CD4-positive, alpha-beta T cell treated with Interleukin-2 at 100 ng/mL for 4 hours (primary cell): ENCODE results near the gene SERPINA9.
"Not testable (repeated sequence)": the region's sequence is repeated elsewhere in the genome, so short reads cannot be mapped to it uniquely, and the experiment has no call there.

ENCODE experiments used
- DNase-seq: peaks from one replicate; pipeline ENCODE4 v3.0.0-alpha.2; 2020; ENCODE audit warnings: low spot score

SERPINA9 gene

DNA sequence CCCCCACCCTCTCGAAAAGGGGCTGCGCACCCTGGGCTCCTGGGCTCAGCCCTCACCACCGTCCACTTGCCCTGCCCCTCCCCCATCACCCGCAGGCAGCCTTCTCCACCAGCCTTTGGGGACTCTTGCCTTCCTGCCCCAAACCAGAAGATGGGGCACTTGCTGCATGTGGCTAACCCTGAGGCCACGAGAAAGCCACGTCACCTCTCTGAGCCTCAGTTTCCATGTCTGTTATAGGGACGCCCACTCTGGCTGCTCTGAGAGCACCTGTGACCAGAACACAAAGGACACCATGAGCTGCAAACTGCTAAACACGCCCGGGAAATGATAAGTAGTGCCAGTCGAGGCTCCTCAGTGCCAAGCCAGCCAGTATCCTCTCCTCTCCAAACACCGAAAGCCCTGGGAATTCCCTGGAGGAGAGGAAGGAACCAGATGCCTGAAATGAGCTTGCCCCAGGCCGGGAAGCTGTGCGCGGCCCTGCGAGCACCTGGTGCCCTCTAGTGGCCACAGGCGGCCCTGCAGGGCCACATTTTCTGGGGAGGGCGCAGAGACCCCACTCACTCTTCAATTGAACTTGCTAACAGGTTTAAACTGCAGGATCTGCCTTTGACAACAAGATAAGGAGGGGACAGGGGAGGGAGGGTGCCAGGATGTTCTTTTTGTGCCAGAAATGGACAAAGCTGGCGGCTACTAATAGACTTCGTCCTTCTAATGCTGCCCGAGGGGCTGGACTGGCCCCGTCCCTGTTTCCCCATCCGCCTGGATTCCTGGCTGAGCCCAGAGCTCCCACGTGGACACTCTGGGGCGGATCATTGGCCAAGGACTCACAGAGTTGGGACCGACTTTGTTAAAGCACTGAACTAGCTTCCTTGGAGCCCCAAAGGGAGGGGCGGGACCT lies 10.2 kb upstream of the SERPINA9 start:
- DNase-seq, result peak; percentile 27

DNA sequence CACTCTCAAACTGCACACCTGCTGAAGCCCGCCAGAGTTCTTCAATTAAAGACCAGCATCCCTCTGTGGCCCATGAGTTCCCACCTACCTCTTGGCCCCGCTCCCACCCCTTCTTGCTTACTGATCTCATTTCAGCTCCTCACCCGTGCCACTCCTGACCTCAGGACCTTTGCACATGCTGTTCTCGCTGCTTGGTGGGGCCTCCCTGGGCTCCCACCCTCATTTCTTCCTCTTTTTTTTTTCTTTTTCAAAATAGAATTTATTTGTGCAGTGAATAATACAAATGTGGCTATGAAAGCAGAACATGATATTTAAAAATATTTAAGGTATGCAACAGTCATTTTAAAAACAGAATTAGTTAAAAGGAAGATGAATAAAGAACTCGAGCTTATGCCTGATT lies 8.5 kb upstream of the SERPINA9 start:
- no peak for DNase-seq

DNA sequence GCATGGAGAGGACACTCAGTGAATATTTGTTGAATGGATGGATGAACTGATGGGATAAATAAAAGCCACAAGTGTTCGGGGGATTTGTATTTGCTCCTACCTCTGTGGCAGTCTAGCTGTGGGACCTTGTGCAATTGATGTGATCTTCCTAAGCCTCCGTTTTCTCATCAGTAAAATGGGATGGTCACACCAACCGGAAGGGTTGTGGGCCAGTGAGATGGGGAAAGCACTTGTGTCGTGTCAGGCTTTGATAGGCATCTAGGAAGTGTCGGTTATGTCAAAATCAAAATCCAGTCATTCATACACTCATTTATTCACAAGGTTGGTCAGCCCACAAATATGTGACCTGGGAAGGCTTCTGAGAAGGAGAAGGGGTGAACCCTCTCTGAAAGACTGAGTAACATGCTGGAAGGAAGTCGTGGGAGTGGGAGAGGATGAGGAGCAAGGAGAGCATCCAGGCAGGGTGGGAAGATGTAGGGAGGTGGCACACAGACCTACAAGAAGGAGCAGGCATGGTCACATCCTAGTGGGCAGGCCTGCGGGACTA lies 7.8 kb upstream of the SERPINA9 start:
- no peak for DNase-seq

DNA sequence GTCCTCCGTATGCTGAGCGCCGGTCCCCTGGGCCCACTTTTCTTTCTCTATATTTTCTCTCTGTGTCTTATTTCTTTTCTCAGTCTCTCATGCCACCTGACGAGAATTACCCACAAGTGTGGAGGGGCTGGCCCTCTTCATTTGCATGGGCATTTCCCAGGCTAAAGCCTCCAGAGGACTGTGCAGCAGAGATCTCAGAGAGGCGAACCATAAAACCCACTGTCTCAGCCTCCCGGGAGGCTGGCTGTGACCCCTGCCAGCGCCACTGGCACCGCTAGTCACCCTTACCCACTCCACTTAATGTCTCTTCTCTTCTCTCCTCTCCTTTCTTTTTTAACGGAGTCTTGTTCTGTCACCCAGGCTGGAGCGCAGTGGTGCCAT lies 7.1 kb upstream of the SERPINA9 start:
- no peak for DNase-seq

DNA sequence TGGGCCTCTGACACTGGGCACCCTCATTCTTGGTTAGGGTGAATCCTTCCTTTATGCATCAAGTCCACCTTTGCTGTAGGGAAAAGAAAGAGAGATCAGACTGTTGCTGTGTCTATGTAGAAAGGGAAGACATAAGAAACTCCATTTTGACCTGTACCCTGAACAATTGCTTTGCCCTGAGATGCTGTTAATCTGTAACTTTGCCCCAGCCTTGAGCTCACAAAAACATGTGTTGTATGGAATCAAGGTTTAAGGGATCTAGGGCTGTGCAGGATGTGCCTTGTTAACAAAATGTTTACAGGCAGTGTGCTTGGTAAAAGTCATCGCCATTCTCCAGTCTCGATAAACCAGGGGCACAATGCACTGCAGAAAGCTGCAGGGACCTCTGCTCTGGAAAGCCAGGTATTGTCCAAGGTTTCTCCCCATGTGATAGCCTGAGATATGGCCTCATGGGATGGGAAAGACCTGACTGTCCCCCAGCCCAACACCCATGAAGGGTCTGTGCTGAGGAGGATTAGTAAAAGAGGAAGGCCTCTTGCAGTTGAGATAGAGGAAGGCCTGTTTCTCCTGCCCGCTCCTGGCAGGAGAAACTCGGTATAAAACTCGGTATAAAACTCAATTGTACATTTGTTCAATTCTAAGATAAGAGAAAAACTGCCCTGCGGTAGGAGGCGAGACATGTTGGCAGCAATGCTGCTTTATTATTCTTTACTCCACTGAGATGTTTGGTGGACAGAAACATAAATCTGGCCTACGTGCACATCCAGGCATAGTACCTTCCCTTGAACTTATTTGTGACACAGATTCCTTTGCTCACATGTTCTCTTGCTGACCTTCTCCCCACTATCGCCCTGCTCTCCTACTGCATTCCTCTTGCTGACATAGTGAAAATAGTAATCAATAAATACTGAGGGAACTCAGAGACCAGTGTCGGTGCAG lies 6.4 kb upstream of the SERPINA9 start:
- not testable (repeated sequence) for DNase-seq

DNA sequence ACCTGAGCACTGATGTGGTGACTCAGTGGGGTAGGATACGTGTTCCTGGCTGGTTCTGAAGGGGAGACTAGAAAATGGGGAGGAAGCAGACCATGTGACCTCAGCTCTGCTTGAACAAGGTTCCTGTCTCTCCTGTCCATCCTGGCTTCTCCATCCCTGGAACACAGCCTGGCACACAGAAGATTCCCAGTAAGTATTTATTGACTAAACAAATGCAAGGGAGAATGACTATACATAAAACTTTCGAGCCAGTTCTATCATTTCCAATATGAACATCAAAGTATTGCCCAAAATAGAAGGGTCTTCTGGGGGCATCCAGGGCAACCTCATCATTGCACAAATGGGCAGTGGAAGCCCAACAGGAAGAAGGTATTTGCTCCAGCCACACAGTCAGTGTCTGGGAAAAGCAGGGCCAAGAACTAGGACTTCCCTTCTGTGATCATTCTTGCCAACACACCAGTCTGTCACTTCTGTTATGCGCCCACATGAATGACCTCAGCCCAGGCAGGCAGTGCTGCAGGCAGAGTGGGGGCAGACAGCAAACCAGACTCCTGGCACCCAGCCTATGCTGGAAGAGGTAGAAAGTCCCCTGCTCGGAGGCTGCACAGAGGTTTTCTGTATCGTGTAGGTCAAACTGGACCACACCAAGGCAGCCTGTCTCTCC lies 5.6 kb upstream of the SERPINA9 start:
- no peak for DNase-seq

DNA sequence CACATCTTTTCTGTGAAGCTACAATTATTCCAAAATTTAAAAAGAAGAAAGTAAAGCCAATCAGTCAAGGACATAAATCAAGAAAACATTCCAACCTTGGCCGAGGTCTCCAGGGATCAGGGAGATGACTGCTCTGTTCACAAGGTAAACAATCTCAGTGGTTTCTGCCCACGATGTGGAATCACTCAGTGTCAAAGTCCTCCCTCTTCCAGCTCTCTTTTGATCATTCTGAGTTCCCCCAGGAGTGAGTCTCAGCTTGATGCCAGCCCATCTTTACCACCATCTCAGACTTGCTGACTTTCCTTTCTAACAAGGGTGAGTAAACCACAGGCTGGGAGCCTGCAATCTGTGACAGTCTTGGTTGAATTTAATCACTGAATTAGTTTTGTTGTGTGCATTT lies 4.8 kb upstream of the SERPINA9 start:
- DNase-seq, result no peak

DNA sequence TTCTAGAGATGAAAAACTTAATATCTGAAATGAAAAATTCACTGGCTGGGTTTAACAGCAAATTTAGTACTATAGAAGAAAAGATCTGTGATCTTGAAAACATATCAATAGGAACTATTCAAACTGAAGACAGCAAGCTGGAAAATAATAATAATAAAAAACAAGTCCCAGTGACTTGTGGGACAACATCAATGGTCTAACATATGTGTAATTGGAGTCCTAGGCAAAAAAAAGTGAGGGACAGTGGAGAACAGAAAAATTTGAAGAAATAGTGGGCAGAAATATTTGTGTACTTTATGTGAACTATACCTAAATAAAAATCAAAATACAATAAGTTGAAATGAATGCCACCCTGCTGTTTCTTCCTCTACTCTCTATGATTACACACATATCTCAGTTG lies 2.4 kb upstream of the SERPINA9 start:
- no peak for DNase-seq

DNA sequence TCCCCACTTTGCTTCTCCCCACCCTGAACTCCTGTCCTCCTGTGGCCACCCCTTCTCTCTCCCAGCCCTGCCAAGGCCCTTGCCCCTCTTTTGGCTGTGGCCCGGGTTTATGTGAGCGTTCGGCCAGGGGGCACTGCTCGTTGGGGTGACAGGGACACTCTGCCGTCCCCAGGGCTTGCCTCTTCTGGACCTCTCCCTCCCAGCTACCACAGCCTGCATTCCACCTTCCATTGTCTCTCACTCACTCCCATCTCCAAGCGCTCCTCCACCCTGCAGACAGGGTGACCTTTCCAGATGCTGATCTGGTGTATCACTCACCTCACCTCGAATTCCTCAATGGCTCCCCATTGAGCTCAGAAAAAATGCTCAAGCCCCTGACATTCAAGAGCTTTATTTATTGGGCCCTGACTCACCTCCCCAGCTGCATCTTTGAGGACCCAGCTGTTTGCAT lies 1.4 kb downstream of the SERPINA9 start:
- no peak for DNase-seq

DNA sequence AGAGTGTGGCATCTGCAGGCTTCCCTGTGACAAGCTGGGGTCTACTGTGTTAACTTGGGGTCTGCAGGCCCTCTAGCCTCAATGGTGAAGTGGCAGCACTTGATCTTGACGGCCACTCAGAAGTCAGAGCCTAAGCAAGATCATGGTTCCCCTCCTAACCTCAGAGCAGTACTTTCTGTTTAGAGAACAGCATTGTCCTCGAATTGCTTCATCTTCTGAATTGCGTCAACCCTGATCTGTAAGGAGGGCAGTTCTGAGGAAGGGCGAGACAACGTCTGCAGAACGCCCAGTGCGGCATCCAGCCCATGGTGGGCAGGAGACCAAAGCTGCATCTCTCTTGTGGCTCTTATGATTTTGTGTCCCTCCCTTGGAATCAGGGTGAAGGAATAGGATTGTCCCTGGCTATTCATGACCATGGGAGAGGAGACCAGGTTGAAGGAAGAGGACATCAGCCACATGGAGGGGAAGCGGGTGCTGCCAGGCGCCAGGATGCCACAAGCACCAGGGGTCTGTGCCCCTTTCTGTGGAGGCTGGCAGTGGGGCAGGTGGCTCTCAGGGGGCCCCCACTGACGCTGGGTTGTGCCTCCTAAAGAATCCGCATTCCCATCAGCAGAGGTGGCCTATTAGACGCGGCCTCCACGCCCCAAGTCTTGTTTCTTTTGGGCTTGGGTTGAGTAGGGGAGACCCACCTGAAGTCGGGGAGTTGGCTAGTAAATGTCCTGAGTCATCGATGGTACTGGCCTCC lies 2.2 kb downstream of the SERPINA9 start:
- DNase-seq, result no peak

DNA sequence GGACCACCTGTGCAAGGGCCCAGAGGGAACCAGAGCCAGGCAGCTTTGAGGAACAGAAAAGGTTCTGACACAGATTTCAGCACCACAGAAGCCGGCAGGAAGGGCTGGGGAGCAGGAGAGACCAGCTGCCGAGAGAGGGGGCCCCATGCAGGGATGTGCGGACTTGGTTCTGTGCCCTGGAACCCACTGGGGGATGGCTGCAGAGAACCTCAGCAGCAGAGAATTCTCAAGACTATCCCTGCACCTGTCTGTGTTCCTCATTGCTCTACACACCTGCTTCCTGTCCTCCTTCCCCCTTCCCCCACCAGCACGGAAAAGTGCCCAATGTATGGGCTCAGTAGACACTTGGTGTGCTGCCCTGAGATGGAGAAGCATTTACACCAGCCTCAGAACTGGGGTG lies 3.2 kb downstream of the SERPINA9 start:
- no peak for DNase-seq

DNA sequence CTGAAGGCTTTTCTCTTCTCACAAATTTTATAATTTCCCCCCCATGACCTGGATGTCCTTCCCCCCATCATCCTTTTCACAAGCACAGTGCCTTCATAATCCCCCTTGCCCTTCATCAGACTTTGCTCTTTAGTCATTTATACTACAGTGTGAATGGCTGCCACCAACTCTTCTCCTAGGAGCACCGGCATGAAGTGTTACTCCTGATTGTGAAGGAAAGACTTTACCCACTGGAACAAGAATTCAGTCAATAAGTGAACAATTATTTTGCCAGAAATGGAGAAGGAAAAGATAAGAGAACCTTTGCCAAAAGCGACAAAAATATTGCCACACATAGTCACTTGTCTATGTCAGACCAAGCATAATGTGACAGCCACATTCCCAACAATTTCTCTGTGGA lies 5.0 kb downstream of the SERPINA9 start:
- DNase-seq, result no peak

DNA sequence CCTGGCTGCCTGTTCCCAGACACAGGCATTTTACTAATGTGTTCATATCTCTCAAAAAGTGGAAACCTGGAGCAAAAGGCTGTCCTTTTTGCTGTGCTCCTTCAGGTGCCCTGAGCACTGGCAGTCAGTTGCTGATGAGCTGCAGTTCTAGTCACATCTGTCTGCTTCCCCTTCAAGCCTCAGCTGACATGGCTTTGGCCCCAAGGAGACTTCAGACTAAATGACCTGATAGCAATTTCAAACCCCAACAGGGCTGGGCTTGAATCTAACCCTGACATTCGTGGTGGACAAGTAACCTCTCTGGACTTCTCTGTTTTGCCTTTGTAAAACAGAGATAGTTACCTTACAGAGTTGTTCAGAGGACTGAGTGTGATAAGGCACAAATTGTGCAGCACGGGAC lies 5.7 kb downstream of the SERPINA9 start:
- no peak for DNase-seq

DNA sequence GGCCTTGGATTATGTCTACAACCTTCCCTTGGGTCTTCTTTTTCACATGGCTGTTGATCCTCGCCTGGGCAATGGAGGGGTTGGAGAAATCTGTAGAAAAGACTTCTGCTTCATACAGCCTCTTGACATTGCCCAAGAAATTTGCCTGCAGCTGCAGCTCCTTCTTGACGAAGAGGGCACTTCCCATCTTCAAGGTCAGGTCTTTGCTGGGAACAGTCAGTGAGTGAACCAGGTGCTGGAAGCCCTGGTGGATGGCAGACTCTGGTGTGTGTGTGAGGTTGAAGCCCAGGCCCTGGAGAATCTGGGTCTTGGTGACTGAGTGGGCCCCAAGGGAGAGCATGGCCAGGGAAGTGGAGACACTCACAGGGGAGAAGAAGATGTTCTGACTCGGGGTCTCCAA lies 6.7 kb downstream of the SERPINA9 start:
- no peak for DNase-seq

DNA sequence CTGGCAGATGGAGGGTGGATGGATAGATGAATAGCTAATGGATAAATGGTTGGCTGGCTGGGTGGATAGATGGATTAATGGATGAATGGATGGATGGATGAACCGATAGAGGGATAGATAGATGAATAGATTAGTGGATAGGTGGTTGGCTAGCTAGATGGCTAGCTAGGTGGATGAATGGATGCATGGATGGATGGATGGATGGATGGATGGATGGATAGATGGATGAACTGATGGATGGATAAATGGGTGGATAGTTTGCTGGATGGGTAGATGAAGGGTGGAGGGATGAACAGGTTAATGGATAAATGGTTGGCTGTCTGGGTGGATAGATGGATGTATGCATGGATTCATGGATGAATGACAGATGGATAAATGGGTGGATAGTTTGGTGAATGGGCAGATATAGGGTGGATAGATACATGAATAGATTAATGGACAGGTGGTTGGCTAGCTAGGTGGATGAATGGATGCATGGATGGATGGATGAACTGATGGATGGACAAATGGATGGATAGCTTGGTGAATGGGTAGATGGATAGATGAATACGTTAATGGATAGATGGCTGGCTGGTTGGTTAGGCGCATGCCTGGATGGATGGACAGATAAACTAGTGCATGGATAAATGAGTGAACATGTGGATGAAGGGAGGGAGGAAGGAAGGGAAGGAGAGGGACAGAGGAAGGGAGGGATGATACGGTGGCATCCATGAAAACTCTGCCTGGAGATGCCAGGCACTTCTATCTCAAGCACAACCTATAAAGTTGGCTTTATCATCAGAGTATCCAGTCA lies 8.1 kb downstream of the SERPINA9 start:
- no peak for DNase-seq

DNA sequence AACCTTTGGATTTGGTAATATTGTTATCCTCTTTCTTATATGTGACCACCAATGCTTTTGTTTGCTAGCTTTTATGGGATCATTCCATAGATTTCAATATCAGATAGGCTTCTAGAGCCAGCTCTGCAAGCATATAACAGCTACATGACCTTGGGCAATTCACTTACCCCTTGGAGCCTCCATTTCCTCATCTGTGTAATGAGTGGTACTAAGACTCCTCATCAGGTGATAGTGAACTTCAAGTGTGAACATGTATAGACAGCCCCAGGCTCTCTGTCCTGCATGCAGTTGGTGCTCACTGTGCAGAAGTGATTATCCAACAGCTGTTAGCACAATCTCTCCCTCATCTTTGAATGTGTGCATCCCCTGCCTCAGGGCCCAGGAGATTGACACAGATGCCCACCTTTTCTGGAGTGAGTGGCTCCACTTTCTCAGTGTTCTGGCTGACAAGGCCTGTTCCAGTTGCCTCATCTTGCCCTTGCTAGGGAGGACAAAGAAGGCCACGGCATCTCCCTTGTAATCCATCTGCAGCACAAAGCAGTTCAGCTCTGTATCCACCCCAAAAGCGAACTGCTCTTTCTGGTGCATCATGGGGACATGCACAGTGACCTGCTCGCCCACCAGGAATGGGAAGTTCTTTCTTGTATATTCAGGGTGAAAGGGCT lies 9.2 kb downstream of the SERPINA9 start:
- no peak for DNase-seq

DNA sequence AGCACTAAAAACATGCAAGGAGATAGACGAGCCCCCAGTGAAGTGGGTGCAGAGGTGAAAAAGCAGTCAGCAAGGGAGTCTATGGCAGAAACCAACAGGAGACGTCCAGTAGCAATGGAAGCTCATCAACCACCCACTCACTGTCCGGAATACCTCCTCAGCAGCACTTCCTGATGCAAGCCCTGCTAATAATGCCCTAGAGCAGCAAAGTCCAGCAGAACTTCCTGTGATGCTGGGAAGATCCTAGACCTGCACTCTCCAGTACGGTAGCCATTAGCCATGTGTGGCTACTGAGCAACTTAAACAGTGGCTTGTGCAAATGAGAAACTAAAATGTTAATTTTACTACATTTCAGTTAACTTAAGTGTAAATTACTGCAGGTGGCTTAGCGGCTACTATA lies 11.0 kb downstream of the SERPINA9 start:
- no peak for DNase-seq

DNA sequence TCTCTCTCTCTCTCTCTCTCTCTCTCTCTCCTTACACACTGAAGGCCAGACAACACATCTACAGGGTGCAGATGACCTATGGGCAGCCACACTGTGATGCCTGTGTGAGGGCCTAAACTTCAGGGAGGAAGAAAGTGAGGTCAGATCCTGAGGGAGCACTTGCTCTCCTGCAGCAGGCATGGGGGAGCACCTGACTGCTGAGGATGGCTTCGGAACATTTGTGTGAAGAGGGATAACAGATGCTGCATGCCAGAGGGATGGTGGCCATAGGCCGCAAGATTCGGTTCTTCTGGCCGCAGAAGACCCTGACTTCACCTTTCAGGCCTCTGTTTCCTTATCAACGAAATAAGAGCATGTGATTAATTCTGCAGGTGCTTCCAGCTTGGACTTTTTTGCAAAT lies 11.7 kb downstream of the SERPINA9 start:
- no peak for DNase-seq

DNA sequence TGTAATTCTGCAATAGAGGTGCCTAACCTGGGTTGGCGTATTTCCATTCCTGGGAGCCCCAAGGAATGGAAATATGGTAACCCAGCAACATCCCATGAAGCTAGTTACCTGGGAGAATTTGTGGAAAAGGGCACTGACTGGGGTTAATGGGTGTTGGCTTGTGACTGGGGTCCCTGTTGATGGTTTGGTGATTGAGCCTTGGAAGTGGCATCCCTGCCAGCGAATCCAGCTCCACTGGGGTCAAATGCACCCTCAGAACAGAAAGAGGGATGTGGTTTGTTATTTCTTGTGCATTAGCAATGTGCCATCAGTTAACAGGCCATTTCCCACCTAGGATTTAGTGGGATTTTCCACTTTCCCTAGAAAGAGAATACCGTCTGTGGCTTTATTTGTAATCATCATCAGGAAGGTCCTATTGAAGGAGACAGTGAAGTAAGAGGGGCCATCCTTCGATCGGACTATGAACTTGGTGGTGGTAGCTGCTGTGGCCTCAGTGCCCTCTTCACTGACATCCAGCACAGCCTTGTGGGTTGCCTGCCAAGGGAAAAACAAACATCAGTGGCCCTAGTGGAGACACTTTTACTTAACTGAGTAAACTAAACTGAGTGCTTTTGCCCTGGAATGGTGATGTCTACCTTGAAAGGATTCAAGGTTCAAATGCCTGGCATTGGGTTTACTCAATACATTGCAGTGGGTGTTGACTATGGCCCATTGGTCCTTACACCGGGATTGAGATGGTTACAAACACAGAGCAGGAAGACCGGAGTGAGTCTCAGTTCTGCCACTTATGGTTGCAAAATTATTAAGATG lies 13.0 kb downstream of the SERPINA9 start:
- DNase-seq, result no peak
